ENCODE data around the gene UGCG. TPM values are rescaled to one million over a fixed set of nuclear protein-coding genes. Genes with fewer than 3 reads are reported as not detected.

Gene UGCG
- total RNA-seq (100 to 1,000 TPM in 1 of 5 donors, 10 to 100 TPM in 4; 19.2 to 182 (median 42.6) TPM), polyA plus RNA-seq (10 to 100 TPM; 13.7 to 17.1 (median 16.6) TPM)
- long read RNA-seq, donor 1, full-length matches to known transcripts, result 3 of 57 reads
- long read RNA-seq, donor 1, partial matches to known transcripts, result 54 of 57 reads
- long read RNA-seq, donor 1, other reads (novel, unspliced or antisense), result 0 of 57 reads
- long read RNA-seq, donor 2, full-length matches to known transcripts, result 5 of 5 reads
- long read RNA-seq, donor 2, partial matches to known transcripts, result 0 of 5 reads
- long read RNA-seq, donor 2, other reads (novel, unspliced or antisense), result 0 of 5 reads
- long read RNA-seq, donor 3, full-length matches to known transcripts, result 5 of 5 reads
- long read RNA-seq, donor 3, partial matches to known transcripts, result 0 of 5 reads
- long read RNA-seq, donor 3, other reads (novel, unspliced or antisense), result 0 of 5 reads
- long read RNA-seq, donor 4, full-length matches to known transcripts, result 2 of 2 reads
- long read RNA-seq, donor 4, partial matches to known transcripts, result 0 of 2 reads
- long read RNA-seq, donor 4, other reads (novel, unspliced or antisense), result 0 of 2 reads
- long read RNA-seq, donor 5, full-length matches to known transcripts, result 10 of 10 reads
- long read RNA-seq, donor 5, partial matches to known transcripts, result 0 of 10 reads
- long read RNA-seq, donor 5, other reads (novel, unspliced or antisense), result 0 of 10 reads
- long read RNA-seq, donor 6, full-length matches to known transcripts, result 20 of 258 reads
- long read RNA-seq, donor 6, partial matches to known transcripts, result 238 of 258 reads
- long read RNA-seq, donor 6, other reads (novel, unspliced or antisense), result 0 of 258 reads
- long read RNA-seq, donor 7, full-length matches to known transcripts, result 10 of 58 reads
- long read RNA-seq, donor 7, partial matches to known transcripts, result 48 of 58 reads
- long read RNA-seq, donor 7, other reads (novel, unspliced or antisense), result 0 of 58 reads
- long read RNA-seq, donor 8, full-length matches to known transcripts, result 9 of 9 reads
- long read RNA-seq, donor 8, partial matches to known transcripts, result 0 of 9 reads
- long read RNA-seq, donor 8, other reads (novel, unspliced or antisense), result 0 of 9 reads
- long read RNA-seq, donor 9, full-length matches to known transcripts, result 2 of 2 reads
- long read RNA-seq, donor 9, partial matches to known transcripts, result 0 of 2 reads
- long read RNA-seq, donor 9, other reads (novel, unspliced or antisense), result 0 of 2 reads
- long read RNA-seq, donor 10, full-length matches to known transcripts, result 7 of 7 reads
- long read RNA-seq, donor 10, partial matches to known transcripts, result 0 of 7 reads
- long read RNA-seq, donor 10, other reads (novel, unspliced or antisense), result 0 of 7 reads

DNA sequence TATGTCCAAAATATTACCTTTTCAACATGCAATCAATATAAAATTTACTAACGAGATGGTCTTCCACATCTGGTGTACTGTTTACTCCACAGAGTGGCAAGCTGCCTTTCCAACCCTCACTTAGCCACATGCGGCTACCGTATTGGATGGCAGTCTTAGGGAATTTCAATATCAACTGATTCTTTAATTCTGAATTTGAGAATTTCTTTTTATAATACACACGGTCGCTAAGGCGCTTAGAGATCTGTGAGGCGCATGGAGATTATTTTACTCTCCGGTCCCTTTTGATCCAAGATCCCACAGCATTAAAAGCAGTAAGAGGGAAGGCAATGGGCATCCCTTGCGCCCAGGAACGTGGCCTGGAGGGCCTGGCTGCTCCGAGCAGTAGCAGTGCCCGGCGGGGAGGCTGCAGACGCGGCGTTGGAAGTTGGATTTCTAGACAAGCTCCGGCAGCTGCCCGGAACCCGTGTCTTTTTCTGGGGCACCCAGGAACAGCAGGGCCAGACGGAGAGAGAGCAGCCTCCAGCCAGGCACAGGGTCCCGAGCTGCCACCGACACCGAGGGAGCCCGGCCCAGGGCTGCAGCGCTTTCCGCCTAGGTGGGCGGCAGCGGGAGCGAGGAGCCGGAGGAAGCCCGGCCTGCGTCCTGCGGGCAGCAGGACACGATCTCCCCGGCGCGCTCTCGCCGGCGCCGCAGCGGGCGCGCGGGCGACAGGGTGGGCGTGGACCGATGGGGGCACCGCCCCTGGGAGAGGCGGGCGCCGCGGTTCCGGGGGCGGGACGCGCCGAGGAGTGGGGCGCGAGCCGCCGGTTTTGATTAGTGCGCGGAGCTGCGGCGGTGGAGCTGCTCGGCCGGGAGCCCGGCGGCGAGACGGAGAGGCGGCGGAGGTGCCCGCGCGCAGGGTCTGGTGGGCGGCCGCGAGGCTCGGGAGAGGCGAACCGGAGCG, at the start of gene UGCG:
UGCG (plus strand) TSS at position 819 of the 946 bp plus-strand sequence. CDS start 402 bp downstream, outside the sequence.
- TF ChIP-seq, protein P1, sequence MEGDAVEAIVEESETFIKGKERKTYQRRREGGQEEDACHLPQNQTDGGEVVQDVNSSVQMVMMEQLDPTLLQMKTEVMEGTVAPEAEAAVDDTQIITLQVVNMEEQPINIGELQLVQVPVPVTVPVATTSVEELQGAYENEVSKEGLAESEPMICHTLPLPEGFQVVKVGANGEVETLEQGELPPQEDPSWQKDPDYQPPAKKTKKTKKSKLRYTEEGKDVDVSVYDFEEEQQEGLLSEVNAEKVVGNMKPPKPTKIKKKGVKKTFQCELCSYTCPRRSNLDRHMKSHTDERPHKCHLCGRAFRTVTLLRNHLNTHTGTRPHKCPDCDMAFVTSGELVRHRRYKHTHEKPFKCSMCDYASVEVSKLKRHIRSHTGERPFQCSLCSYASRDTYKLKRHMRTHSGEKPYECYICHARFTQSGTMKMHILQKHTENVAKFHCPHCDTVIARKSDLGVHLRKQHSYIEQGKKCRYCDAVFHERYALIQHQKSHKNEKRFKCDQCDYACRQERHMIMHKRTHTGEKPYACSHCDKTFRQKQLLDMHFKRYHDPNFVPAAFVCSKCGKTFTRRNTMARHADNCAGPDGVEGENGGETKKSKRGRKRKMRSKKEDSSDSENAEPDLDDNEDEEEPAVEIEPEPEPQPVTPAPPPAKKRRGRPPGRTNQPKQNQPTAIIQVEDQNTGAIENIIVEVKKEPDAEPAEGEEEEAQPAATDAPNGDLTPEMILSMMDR (IDR thresholded peaks at IDR 0.05), result no peak
- TF ChIP-seq POLR2AphosphoS5 (IDR thresholded peaks at IDR 0.05) (peak; percentile 54 to 97 (median 96)), POLR2A (IDR thresholded peaks at IDR 0.05) (peak in 1 of 4 donors; percentile 89), EP300 (IDR thresholded peaks at IDR 0.05) (no peak)
- peak; percentile 92 to 97 for DNase-seq
- peak within 1 kb of the TSS; percentile 72 to 96 (median 92) for H3K4me3 ChIP-seq
- peak within 1 kb of the TSS; percentile 96 to 99 (median 99) for H3K27ac ChIP-seq
- 0 to 2% (median 1%) methylated on average over 22 to 84 of the region's 84 CpGs for WGBS, 5 donors
- no peaks in the 10 kb centered on the region for H3K9me3 ChIP-seq
- intact Hi-C loops (cut with DNase I; ENCODE audit: low total_unique reads), result no loop called here
- H3K4me1 ChIP-seq, result peaks cover 26 to 48% (median 33%) of the 10 kb centered on the region in 4 donors
- no peaks in the 10 kb centered on the region for H3K36me3 ChIP-seq
- no peaks in the 10 kb centered on the region for H3K27me3 ChIP-seq

DNA sequence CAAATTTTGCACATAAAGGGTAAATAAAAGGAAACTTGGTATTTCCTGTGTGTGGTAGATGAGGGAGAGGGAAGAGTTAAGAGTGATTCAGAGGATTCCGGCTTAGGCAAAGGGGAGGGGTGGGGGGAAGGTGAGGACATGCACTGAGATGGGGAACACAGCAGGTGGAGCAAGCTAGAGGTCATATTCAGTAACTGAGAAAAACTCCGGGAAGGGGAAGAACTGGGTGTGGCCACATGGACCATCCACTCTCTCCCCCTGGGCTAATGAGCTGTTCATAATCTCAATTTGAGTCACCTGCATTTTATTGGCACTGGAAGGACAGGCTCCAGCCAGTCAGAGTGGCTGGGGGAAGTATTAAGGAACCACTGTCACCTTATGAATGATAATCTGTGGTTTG, 45.1 kb upstream of the UGCG start:
- TF ChIP-seq POLR2A (IDR thresholded peaks at IDR 0.05) (no peak), POLR2AphosphoS5 (IDR thresholded peaks at IDR 0.05) (no peak), EP300 (IDR thresholded peaks at IDR 0.05) (no peak)
- TF ChIP-seq, protein P1 (IDR thresholded peaks at IDR 0.05), result no peak
- Histone ChIP-seq H3K4me1 (peaks cover 0 to 16% (median 2%) of the 10 kb centered on the region in 4 donors), H3K27me3 (no peaks in the 10 kb centered on the region), H3K27ac (peak overlapping the region in 1 of 5 donors; percentile 3), H3K9me3 (peaks cover 0 to 5% (median 0%) of the 10 kb centered on the region in 4 donors), H3K36me3 (no peaks in the 10 kb centered on the region), H3K4me3 (no peak overlapping the region)
- peak in 1 of 2 donors; percentile 29 for DNase-seq
- whole genome bisulfite sequencing, 5 donors, result 21 to 38% (median 24%) methylated on average over 2 of the region's 2 CpGs
- intact Hi-C loops (cut with DNase I; ENCODE audit: low total_unique reads), result no loop called here

DNA sequence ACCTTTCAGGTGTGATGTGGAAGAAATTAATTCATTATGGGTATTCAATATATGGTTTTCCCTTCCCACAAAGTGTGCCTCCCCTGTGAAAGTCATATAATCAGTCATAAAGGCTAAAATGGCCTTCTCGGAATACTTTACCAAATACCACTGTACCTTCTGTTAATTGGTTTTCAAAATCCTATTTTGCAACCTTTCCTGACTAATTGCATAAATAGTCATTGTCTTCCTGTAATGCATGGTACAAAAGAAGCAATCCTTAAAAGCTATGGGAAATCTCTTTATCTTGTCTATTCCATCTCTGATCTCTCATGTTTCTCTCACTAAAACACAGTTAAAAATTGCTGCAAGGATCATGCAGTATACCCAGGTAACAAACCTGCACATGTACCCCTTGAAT, 44.3 kb upstream of the UGCG start:
- WGBS, 5 donors, result 93 to 100% (median 95%) methylated on average over 1 of the region's 1 CpG
- Histone ChIP-seq H3K4me1 (peaks cover 0 to 16% (median 2%) of the 10 kb centered on the region in 4 donors), H3K27me3 (no peaks in the 10 kb centered on the region), H3K27ac (peak overlapping the region in 2 of 5 donors; percentile 3 to 17), H3K4me3 (no peak overlapping the region), H3K36me3 (no peaks in the 10 kb centered on the region), H3K9me3 (peaks cover 0 to 5% (median 0%) of the 10 kb centered on the region in 4 donors)
- intact Hi-C loops (cut with DNase I; ENCODE audit: low total_unique reads), result no loop called here
- no peak for DNase-seq
- TF ChIP-seq POLR2AphosphoS5 (IDR thresholded peaks at IDR 0.05) (no peak), EP300 (IDR thresholded peaks at IDR 0.05) (no peak), POLR2A (IDR thresholded peaks at IDR 0.05) (no peak)
- TF ChIP-seq, protein P1 (IDR thresholded peaks at IDR 0.05), result no peak
